OCI-LY1 (cell line): Measurements from ENCODE around the gene SPATA46.

Experiments
- EZH2 ChIP-seq: fragments of 200-600 bp; sonication (generic), shearing (Covaris generic); IDR thresholded peaks from 2 replicates; pipeline ENCODE4 v1.8.0; 2017; ENCODE audit warnings: borderline replicate concordance, mixed run types, mild to moderate bottlenecking, antibody characterized with exemption, low read length, moderate library complexity, mixed read lengths
- TF ChIP-seq, protein P1 (sequence below): fragments of 200-600 bp; sonication (generic), shearing (Covaris generic); IDR thresholded peaks from 2 replicates; pipeline ENCODE4 v1.5.1; 2017; ENCODE audit warnings: mild to moderate bottlenecking, antibody characterized with exemption, low read length, moderate library complexity, mixed read lengths

DNA sequence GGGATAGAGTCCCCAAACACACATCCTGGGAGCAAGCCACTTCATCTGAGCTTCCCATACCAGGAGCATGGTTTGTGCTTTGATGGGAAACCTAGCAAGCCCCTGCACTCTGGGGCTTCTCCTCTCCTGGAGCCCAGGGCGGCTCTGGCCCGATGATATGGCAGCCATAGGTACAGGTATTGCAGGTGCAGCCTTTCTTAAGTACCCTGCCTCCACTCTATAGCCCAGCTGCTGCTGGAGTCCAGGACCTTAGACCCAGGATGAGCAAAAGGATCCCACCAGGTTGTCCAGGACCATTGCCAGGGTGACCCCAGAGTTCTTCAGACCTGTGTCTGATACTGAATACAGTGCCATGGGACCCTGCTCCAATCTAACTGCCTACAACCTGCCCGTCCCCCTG, 9.0 kb upstream of the SPATA46 start:
- TF ChIP-seq, protein P1, sequence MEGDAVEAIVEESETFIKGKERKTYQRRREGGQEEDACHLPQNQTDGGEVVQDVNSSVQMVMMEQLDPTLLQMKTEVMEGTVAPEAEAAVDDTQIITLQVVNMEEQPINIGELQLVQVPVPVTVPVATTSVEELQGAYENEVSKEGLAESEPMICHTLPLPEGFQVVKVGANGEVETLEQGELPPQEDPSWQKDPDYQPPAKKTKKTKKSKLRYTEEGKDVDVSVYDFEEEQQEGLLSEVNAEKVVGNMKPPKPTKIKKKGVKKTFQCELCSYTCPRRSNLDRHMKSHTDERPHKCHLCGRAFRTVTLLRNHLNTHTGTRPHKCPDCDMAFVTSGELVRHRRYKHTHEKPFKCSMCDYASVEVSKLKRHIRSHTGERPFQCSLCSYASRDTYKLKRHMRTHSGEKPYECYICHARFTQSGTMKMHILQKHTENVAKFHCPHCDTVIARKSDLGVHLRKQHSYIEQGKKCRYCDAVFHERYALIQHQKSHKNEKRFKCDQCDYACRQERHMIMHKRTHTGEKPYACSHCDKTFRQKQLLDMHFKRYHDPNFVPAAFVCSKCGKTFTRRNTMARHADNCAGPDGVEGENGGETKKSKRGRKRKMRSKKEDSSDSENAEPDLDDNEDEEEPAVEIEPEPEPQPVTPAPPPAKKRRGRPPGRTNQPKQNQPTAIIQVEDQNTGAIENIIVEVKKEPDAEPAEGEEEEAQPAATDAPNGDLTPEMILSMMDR = no peak
- TF ChIP-seq EZH2 = no peak
